Posterior cingulate gyrus (tissue), 11 donors: ENCODE data around the gene MTA1.

Experiments
- DNase-seq, 10 donors: peaks; one replicate each; pipeline versions ENCODE4 v3.0.0 to v3.0.0-alpha.2; 2020 to 2021; ENCODE audit warnings: mixed read lengths in 3 of 10
- intact Hi-C: fragments of 100-400 bp; cut with DNase I; formaldehyde crosslinking; loops from one replicate; pipeline ENCODE4 v1.15.1; 2023

The MTA1 gene

GRCh38 chr14:105492031-105492970, 72.7 kb downstream of the MTA1 start:
- DNase-seq: peak in 6 of 10 donors; percentile 6 to 85 (median 39)
- intact Hi-C loops: no loop called here

- intact Hi-C loops: no loop called here
- DNase-seq: peak in 4 of 10 donors; percentile 18 to 74 (median 56)
These were observed 73.6 kb downstream of the MTA1 start for GRCh38 chr14:105492971-105493871.

- DNase-seq: peak in 3 of 10 donors; percentile 47 to 66 (median 56)
- intact Hi-C loops: no loop called here
These were observed 74.4 kb downstream of the MTA1 start for GRCh38 chr14:105493921-105494605.

- intact Hi-C loops: no loop called here
- DNase-seq: peak in 3 of 10 donors; percentile 21 to 83 (median 55)
These were observed 74.9 kb downstream of the MTA1 start for GRCh38 chr14:105494606-105494929.

- intact Hi-C loops: no loop called here
- DNase-seq: peak in 8 of 10 donors; percentile 6 to 79 (median 17)
These were observed 75.7 kb downstream of the MTA1 start for GRCh38 chr14:105495101-105495989.

GRCh38 chr14:105495990-105496830, 76.6 kb downstream of the MTA1 start:
- peak in 6 of 10 donors; percentile 4 to 72 (median 40) for DNase-seq
- intact Hi-C loops: no loop called here

GRCh38 chr14:105496831-105497591, 77.4 kb downstream of the MTA1 start:
- peak in 5 of 10 donors; percentile 6 to 75 (median 48) for DNase-seq
- intact Hi-C loops: no loop called here

- DNase-seq: peak in 5 of 10 donors; percentile 5 to 82 (median 58)
- intact Hi-C loops: no loop called here
These were observed 78.2 kb downstream of the MTA1 start for GRCh38 chr14:105497671-105498429.

GRCh38 chr14:105498430-105499255, 79.0 kb downstream of the MTA1 start:
- DNase-seq: peak in 7 of 10 donors; percentile 31 to 93 (median 68)
- intact Hi-C loops: no loop called here

GRCh38 chr14:105499256-105500035, 79.8 kb downstream of the MTA1 start:
- DNase-seq: peak; percentile 78 to 99 (median 86)
- intact Hi-C loops: no loop called here

- intact Hi-C loops: no loop called here
- peak in 6 of 10 donors; percentile 5 to 72 (median 40) for DNase-seq
These were observed 80.6 kb downstream of the MTA1 start for GRCh38 chr14:105500036-105500725.

GRCh38 chr14:105500726-105501101, 81.1 kb downstream of the MTA1 start:
- intact Hi-C loops: no loop called here
- peak in 3 of 10 donors; percentile 50 to 77 (median 73) for DNase-seq

GRCh38 chr14:105501504-105502291, 82.1 kb downstream of the MTA1 start:
- intact Hi-C loops: no loop called here
- DNase-seq: peak in 3 of 10 donors; percentile 39 to 69 (median 68)
